K562 (cell line): ENCODE results near the gene CNOT1. TPM values are rescaled to one million over a fixed set of nuclear protein-coding genes. Genes with fewer than 3 reads are reported as not detected.

Source experiments
- BHLHE40 ChIP-seq: IDR thresholded peaks from 2 replicates; pipeline ENCODE4 v1.6.1; 2011; ENCODE audit warnings: low read length, improper control_type of control experiment
- CHCHD3 ChIP-seq: fragments of 250-450 bp; sonication (Bioruptor Pico); IDR thresholded peaks from 2 replicates; pipeline ENCODE4 v2.1.2; 2022; ENCODE audit warnings: mild to moderate bottlenecking
- DPF2 ChIP-seq: fragments of 450-650 bp; IDR thresholded peaks from 2 replicates; pipeline ENCODE4 v1.6.1; 2016
- ESRRB ChIP-seq: fragments of 250-450 bp; sonication (Bioruptor Pico); IDR thresholded peaks from 2 replicates; pipeline ENCODE4 v1.5.0; 2020; ENCODE audit warnings: mild to moderate bottlenecking, moderate library complexity, borderline replicate concordance
- HDAC6 ChIP-seq: IDR thresholded peaks from 2 replicates; pipeline ENCODE4 v1.6.1; 2012; ENCODE audit warnings: low read depth, mild to moderate bottlenecking, control low read depth, inconsistent platforms, low read length, moderate library complexity
- HEY1 ChIP-seq: fragments of 250-450 bp; sonication (Bioruptor Pico); IDR thresholded peaks from 2 replicates; pipeline ENCODE4 v1.5.0; 2020; ENCODE audit warnings: mild to moderate bottlenecking, moderate library complexity, borderline replicate concordance
- HMGN3 ChIP-seq: IDR thresholded peaks from 2 replicates; pipeline ENCODE4 v1.6.1; 2011; ENCODE audit warnings: borderline replicate concordance, low read depth, mild to moderate bottlenecking, mixed read lengths, low read length; ENCODE audit not compliant: insufficient read length; ENCODE audit errors: extremely low read depth
- MAZ ChIP-seq, 2 experiments: fragments of 450-650 bp in 1 of 2; sonication (generic) in 1 of 2; formaldehyde crosslinking; IDR thresholded peaks in 1 of 2; conservative IDR thresholded peaks in 1 of 2; 2 replicates each; pipeline versions ENCODE4 v1.4.0 to v1.5.0; 2020; ENCODE audit warnings: mild to moderate bottlenecking in 1 of 2, missing genetic modification reagents in 1 of 2
- NFRKB ChIP-seq: fragments of 450-650 bp; IDR thresholded peaks from 2 replicates; pipeline ENCODE4 v1.6.1; 2016; ENCODE audit warnings: low read depth
- POLR2G ChIP-seq: fragments of 200-400 bp; formaldehyde crosslinking; IDR thresholded peaks from 2 replicates; pipeline ENCODE4 v1.6.1; 2017; ENCODE audit warnings: low read depth, mild to moderate bottlenecking, antibody characterized with exemption, low read length, moderate library complexity
- RBM25 ChIP-seq: fragments of 200-400 bp; formaldehyde crosslinking; IDR thresholded peaks from 2 replicates; pipeline ENCODE4 v1.6.1; 2018; ENCODE audit warnings: low read length, low read depth, moderate library complexity; ENCODE audit not compliant: severe bottlenecking
- RHOXF2B ChIP-seq: fragments of 250-450 bp; sonication (Bioruptor Pico); conservative IDR thresholded peaks from 2 replicates; pipeline ENCODE4 v1.5.1; 2021
- SNIP1 ChIP-seq: fragments of 450-650 bp; IDR thresholded peaks from 2 replicates; pipeline ENCODE4 v1.7.1; 2017; ENCODE audit warnings: low read depth, mild to moderate bottlenecking
- SNRNP70 ChIP-seq: fragments of 200-400 bp; formaldehyde crosslinking; optimal IDR thresholded peaks from 2 replicates; pipeline ENCODE3; 2017; ENCODE audit warnings: low read depth, low read length
- SRSF7 ChIP-seq: fragments of 200-400 bp; formaldehyde crosslinking; optimal IDR thresholded peaks from 2 replicates; pipeline ENCODE3; 2017; ENCODE audit warnings: mild to moderate bottlenecking, low read depth, low read length
- ZBTB7A ChIP-seq: IDR thresholded peaks from 2 replicates; pipeline ENCODE4 v1.6.1; 2011; ENCODE audit warnings: low read depth, mild to moderate bottlenecking, low read length, moderate library complexity, borderline replicate concordance; ENCODE audit not compliant: control insufficient read depth
- polyA plus RNA-seq, 8 experiments: library from polyadenylated mRNA; depleted of rRNA in 4 of 8; stranded (reverse) in 5 of 8; unstranded in 3 of 8; fragments of >200 nt; fragmentation: Nextera tagmentation in 2 of 8; fragmentation: Illumina TruSeq in 1 of 8; extraction: Ambion mirVana in 2 of 8; extraction: Trizol in 1 of 8; gene quantifications; 2 replicates each; pipeline versions ENCODE4 v1.2.1 to v1.2.3, GENCODE V29; 2011 to 2014; ENCODE audit warnings: inconsistent platforms in 1 of 8, missing spikeins in 1 of 8
- total RNA-seq, 7 experiments: library from RNA; depleted of rRNA in 6 of 7; stranded (reverse); fragments of >200 nt in 6 of 7; fragmentation: Illumina TruSeq in 2 of 7; extraction: Trizol in 2 of 7; gene quantifications; 2 replicates each; pipeline versions ENCODE4 v1.2.1 to v1.2.3, GENCODE V29; 2011 to 2021; ENCODE audit warnings: low replicate concordance in 1 of 7
- TF ChIP-seq, protein P1 (sequence below): fragments of 250-450 bp; sonication (Bioruptor Pico); IDR thresholded peaks from 2 replicates; pipeline ENCODE4 v1.8.0; 2022; ENCODE audit warnings: inconsistent platforms, mild to moderate bottlenecking, moderate library complexity, borderline replicate concordance
- TF ChIP-seq, protein P2 (sequence below): fragments of 200-800 bp; sonication (Bioruptor generic); IDR thresholded peaks from 2 replicates; pipeline ENCODE4 v1.6.1; 2016; ENCODE audit warnings: missing genetic modification characterization, missing compliant biosample characterization
- TF ChIP-seq, protein P3 (sequence below): fragments of 250-450 bp; sonication (Bioruptor Pico); IDR thresholded peaks from 2 replicates; pipeline ENCODE4 v1.5.0; 2022; ENCODE audit warnings: mild to moderate bottlenecking

Gene CNOT1
- total and polyA plus RNA-seq, 9 of the 15 experiments (the other 6 are each of a cell fraction or from before 2014, with no cell fraction given) = 110 to 270 (median 220) TPM

DNA sequence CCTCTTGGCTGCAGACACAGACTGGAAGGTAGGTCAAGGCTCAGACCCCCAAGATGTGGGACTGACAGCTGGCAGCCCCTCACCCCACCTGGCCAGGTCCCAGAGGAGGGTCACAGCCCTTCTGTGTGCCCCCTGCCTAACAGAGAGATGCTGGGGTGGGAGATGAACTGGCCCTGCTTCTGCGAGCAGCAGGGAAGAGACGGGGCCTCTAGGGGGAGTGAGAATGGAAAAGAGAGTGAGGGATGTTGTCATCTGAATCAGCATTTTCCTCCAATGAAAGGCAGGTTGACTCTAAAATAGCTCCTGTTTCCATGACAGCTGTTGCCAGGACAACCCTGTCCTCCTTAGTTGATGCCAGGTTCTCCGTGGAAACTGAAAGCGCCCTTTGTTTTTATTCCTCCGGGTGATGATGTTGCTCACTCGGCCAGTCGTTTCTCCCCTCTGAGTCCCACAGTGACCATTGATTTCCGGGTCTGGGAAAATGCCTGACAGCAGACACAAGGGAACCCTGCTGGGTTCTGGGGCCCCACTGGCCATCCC is 134.6 kb downstream of the CNOT1 start (continued):
- TF ChIP-seq RBM25 = peak; percentile 11
- TF ChIP-seq, protein P1, sequence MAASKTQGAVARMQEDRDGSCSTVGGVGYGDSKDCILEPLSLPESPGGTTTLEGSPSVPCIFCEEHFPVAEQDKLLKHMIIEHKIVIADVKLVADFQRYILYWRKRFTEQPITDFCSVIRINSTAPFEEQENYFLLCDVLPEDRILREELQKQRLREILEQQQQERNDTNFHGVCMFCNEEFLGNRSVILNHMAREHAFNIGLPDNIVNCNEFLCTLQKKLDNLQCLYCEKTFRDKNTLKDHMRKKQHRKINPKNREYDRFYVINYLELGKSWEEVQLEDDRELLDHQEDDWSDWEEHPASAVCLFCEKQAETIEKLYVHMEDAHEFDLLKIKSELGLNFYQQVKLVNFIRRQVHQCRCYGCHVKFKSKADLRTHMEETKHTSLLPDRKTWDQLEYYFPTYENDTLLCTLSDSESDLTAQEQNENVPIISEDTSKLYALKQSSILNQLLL (CRISPR knock-in tag) = no peak
- TF ChIP-seq RHOXF2B (CRISPR knock-in tag) = no peak
- no peak for TF ChIP-seq CHCHD3 (CRISPR knock-in tag)
- TF ChIP-seq MAZ (CRISPR knock-in tag; conservative IDR thresholded peaks at IDR 0.05 in 1 of 2, IDR thresholded peaks at IDR 0.05 in 1 of 2) = no peak
- TF ChIP-seq, protein P2, sequence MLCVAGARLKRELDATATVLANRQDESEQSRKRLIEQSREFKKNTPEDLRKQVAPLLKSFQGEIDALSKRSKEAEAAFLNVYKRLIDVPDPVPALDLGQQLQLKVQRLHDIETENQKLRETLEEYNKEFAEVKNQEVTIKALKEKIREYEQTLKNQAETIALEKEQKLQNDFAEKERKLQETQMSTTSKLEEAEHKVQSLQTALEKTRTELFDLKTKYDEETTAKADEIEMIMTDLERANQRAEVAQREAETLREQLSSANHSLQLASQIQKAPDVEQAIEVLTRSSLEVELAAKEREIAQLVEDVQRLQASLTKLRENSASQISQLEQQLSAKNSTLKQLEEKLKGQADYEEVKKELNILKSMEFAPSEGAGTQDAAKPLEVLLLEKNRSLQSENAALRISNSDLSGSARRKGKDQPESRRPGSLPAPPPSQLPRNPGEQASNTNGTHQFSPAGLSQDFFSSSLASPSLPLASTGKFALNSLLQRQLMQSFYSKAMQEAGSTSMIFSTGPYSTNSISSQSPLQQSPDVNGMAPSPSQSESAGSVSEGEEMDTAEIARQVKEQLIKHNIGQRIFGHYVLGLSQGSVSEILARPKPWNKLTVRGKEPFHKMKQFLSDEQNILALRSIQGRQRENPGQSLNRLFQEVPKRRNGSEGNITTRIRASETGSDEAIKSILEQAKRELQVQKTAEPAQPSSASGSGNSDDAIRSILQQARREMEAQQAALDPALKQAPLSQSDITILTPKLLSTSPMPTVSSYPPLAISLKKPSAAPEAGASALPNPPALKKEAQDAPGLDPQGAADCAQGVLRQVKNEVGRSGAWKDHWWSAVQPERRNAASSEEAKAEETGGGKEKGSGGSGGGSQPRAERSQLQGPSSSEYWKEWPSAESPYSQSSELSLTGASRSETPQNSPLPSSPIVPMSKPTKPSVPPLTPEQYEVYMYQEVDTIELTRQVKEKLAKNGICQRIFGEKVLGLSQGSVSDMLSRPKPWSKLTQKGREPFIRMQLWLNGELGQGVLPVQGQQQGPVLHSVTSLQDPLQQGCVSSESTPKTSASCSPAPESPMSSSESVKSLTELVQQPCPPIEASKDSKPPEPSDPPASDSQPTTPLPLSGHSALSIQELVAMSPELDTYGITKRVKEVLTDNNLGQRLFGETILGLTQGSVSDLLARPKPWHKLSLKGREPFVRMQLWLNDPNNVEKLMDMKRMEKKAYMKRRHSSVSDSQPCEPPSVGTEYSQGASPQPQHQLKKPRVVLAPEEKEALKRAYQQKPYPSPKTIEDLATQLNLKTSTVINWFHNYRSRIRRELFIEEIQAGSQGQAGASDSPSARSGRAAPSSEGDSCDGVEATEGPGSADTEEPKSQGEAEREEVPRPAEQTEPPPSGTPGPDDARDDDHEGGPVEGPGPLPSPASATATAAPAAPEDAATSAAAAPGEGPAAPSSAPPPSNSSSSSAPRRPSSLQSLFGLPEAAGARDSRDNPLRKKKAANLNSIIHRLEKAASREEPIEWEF (CRISPR knock-in tag) = no peak
- no peak for TF ChIP-seq HEY1 (CRISPR knock-in tag)
- TF ChIP-seq SRSF7 = no peak
- TF ChIP-seq POLR2G = no peak
- no peak for TF ChIP-seq SNRNP70
- TF ChIP-seq SNIP1 = no peak
- TF ChIP-seq, protein P3, sequence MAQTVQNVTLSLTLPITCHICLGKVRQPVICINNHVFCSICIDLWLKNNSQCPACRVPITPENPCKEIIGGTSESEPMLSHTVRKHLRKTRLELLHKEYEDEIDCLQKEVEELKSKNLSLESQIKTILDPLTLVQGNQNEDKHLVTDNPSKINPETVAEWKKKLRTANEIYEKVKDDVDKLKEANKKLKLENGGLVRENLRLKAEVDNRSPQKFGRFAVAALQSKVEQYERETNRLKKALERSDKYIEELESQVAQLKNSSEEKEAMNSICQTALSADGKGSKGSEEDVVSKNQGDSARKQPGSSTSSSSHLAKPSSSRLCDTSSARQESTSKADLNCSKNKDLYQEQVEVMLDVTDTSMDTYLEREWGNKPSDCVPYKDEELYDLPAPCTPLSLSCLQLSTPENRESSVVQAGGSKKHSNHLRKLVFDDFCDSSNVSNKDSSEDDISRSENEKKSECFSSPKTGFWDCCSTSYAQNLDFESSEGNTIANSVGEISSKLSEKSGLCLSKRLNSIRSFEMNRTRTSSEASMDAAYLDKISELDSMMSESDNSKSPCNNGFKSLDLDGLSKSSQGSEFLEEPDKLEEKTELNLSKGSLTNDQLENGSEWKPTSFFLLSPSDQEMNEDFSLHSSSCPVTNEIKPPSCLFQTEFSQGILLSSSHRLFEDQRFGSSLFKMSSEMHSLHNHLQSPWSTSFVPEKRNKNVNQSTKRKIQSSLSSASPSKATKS (CRISPR knock-in tag) = no peak
- no peak for TF ChIP-seq ZBTB7A
- no peak for TF ChIP-seq BHLHE40
- TF ChIP-seq DPF2 = no peak
- TF ChIP-seq NFRKB = no peak
- no peak for TF ChIP-seq HMGN3
- TF ChIP-seq HDAC6 = no peak
- TF ChIP-seq ESRRB (CRISPR knock-in tag) = no peak
